OCI-LY7 (cell line): ENCODE data around the gene OLA1.

Source experiments
- CTCF ChIP-seq: fragments of 200-600 bp; sonication (generic); conservative IDR thresholded peaks from 2 replicates; pipeline ENCODE4 v1.5.1; 2014; ENCODE audit warnings: mild to moderate bottlenecking, antibody characterized with exemption, low read length, moderate library complexity, mixed read lengths
- EZH2phosphoT487 ChIP-seq: fragments of 200-600 bp; sonication (generic); IDR thresholded peaks from 2 replicates; pipeline ENCODE4 v1.6.1; 2018; ENCODE audit warnings: low read depth, borderline replicate concordance, mild to moderate bottlenecking, mixed run types, antibody characterized with exemption, low read length, moderate library complexity, mixed read lengths

GRCh38 chr2:174072857-174073256 is 175.5 kb downstream of the OLA1 start:
- TF ChIP-seq CTCF = no peak
- no peak for TF ChIP-seq EZH2phosphoT487
